A549 (cell line): ENCODE data around the gene EXOSC7.

Experiments used
- CBX8 ChIP-seq: fragments of 200-600 bp; sonication (generic); IDR thresholded peaks from 2 replicates; pipeline ENCODE4 v1.6.1; 2016
- POLR2A ChIP-seq: IDR thresholded peaks from 2 replicates; pipeline ENCODE4 v1.6.1; 2012; ENCODE audit warnings: mild to moderate bottlenecking, low read length
- TF ChIP-seq, protein P1 (sequence below): fragments of 150-350 bp; IDR thresholded peaks from 2 replicates; pipeline ENCODE4 v1.6.1; 2014; ENCODE audit warnings: low read depth, mild to moderate bottlenecking, low read length

DNA sequence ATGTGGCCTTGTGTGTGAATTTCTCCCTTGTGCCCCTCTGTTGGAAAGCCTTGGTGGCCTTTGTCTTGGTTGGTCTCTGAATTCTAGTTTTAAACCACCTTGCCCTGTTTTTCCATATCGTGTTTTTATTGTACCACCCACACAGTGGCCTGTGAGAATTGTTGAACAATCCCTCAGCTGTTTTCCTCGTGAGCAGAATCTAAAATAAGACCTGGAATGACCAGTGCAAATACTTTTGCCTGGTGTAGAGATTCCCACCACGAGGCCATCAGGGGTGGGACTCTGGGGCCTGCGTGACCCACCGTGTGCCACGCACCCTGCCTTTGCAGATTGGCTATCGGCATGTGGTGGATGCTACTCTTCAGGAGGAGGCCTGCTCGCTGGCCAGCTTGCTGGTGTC lies 31.0 kb downstream of the EXOSC7 start:
- TF ChIP-seq, protein P1, sequence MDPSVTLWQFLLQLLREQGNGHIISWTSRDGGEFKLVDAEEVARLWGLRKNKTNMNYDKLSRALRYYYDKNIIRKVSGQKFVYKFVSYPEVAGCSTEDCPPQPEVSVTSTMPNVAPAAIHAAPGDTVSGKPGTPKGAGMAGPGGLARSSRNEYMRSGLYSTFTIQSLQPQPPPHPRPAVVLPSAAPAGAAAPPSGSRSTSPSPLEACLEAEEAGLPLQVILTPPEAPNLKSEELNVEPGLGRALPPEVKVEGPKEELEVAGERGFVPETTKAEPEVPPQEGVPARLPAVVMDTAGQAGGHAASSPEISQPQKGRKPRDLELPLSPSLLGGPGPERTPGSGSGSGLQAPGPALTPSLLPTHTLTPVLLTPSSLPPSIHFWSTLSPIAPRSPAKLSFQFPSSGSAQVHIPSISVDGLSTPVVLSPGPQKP: no peak
- TF ChIP-seq CBX8 (no peak), POLR2A (no peak)
